Panc1 (cell line): Measurements from ENCODE around the gene GPD1.

Source experiments
- CTCF ChIP-seq: fragments of 450-650 bp; IDR thresholded peaks from 2 replicates; pipeline ENCODE4 v1.5.1; 2017; ENCODE audit warnings: mild to moderate bottlenecking
- POLR2AphosphoS5 ChIP-seq: IDR thresholded peaks from 2 replicates; pipeline ENCODE4 v1.6.1; 2012; ENCODE audit warnings: mild to moderate bottlenecking, low read depth, low read length, moderate library complexity
- REST ChIP-seq, 2 experiments: IDR thresholded peaks; 2 replicates each; pipeline ENCODE4 v1.6.1; 2011 to 2012; ENCODE audit warnings: low read depth in 2 of 2, control low read depth in 1 of 2, low read length in 1 of 2, mild to moderate bottlenecking in 1 of 2, moderate library complexity in 1 of 2; ENCODE audit not compliant: insufficient read depth in 1 of 2
- TCF7L2 ChIP-seq: IDR thresholded peaks from 2 replicates; pipeline ENCODE4 v1.6.1; 2011; ENCODE audit warnings: mild to moderate bottlenecking, low read depth, low read length, inconsistent platforms

GRCh38 chr12:50077099-50077498, 26.7 kb upstream of the GPD1 start:
- TF ChIP-seq REST (IDR thresholded peaks at IDR 0.05; ENCODE audit: insufficient read depth in 1 of 2, low read depth in 2 of 2, low read length in 1 of 2): no peak
- TF ChIP-seq CTCF: no peak
- no peak for TF ChIP-seq TCF7L2
- no peak for TF ChIP-seq POLR2AphosphoS5
